ENCODE results near the gene TMEM163.
A peak's percentile ranks its signal among the peaks of the same experiment; 100 is the strongest.

Gene TMEM163

GRCh38 chr2:134457765-134458472 is 260.9 kb downstream of the TMEM163 start:
- no peak for DNase-seq (ENCODE audit: low read depth)

GRCh38 chr2:134457353-134457752 is 261.4 kb downstream of the TMEM163 start:
- no peak for DNase-seq (ENCODE audit: low read depth)

GRCh38 chr2:134455426-134455825 is 263.4 kb downstream of the TMEM163 start:
- no peak for DNase-seq (ENCODE audit: low read depth)

GRCh38 chr2:134454931-134455330 is 263.9 kb downstream of the TMEM163 start:
- no peak for DNase-seq (ENCODE audit: low read depth)

- DNase-seq (ENCODE audit: low read depth): no peak
Observed at GRCh38 chr2:134454426-134454825, 264.4 kb downstream of the TMEM163 start.

GRCh38 chr2:134453973-134454372 is 264.8 kb downstream of the TMEM163 start:
- DNase-seq (ENCODE audit: low read depth): no peak

- DNase-seq (ENCODE audit: low read depth): no peak
Observed at GRCh38 chr2:134453476-134453875, 265.3 kb downstream of the TMEM163 start.

- no peak for DNase-seq (ENCODE audit: low read depth)
Observed at GRCh38 chr2:134452042-134452733, 266.6 kb downstream of the TMEM163 start.

- DNase-seq (ENCODE audit: low read depth): no peak
Observed at GRCh38 chr2:134451347-134451630, 267.5 kb downstream of the TMEM163 start.

GRCh38 chr2:134449751-134450513 is 268.9 kb downstream of the TMEM163 start:
- no peak for DNase-seq (ENCODE audit: low read depth)

GRCh38 chr2:134449157-134449556 is 269.6 kb downstream of the TMEM163 start:
- DNase-seq (ENCODE audit: low read depth): no peak

- no peak for DNase-seq (ENCODE audit: low read depth)
Observed at GRCh38 chr2:134448650-134449049, 270.1 kb downstream of the TMEM163 start.

GRCh38 chr2:134447669-134448068 is 271.1 kb downstream of the TMEM163 start:
- DNase-seq (ENCODE audit: low read depth): no peak

GRCh38 chr2:134446383-134447017 is 272.3 kb downstream of the TMEM163 start:
- DNase-seq (ENCODE audit: low read depth): peak; percentile 72

GRCh38 chr2:134445985-134446382 is 272.8 kb downstream of the TMEM163 start:
- DNase-seq (ENCODE audit: low read depth): no peak

GRCh38 chr2:134445116-134445515 is 273.7 kb downstream of the TMEM163 start:
- no peak for DNase-seq (ENCODE audit: low read depth)

GRCh38 chr2:134443814-134444480 is 274.9 kb downstream of the TMEM163 start:
- DNase-seq (ENCODE audit: low read depth): no peak

GRCh38 chr2:134441153-134441863 is 277.5 kb downstream of the TMEM163 start:
- DNase-seq (ENCODE audit: low read depth): no peak

- DNase-seq (ENCODE audit: low read depth): no peak
Observed at GRCh38 chr2:134440336-134440909, 278.4 kb downstream of the TMEM163 start.

- DNase-seq (ENCODE audit: low read depth): no peak
Observed at GRCh38 chr2:134438371-134438770, 280.4 kb downstream of the TMEM163 start.

- peak; percentile 51 for DNase-seq (ENCODE audit: low read depth)
Observed at GRCh38 chr2:134436706-134437105, 282.1 kb downstream of the TMEM163 start.
